ENCODE results near the gene NDUFA3. TPM values are rescaled to one million over a fixed set of nuclear protein-coding genes. Genes with fewer than 3 reads are reported as not detected.

NDUFA3 gene
- total and polyA plus RNA-seq, 2 of the 13 experiments (the other 11 are each of a cell fraction or from before 2014, with no cell fraction given), result 31.6 to 75.4 TPM

DNA sequence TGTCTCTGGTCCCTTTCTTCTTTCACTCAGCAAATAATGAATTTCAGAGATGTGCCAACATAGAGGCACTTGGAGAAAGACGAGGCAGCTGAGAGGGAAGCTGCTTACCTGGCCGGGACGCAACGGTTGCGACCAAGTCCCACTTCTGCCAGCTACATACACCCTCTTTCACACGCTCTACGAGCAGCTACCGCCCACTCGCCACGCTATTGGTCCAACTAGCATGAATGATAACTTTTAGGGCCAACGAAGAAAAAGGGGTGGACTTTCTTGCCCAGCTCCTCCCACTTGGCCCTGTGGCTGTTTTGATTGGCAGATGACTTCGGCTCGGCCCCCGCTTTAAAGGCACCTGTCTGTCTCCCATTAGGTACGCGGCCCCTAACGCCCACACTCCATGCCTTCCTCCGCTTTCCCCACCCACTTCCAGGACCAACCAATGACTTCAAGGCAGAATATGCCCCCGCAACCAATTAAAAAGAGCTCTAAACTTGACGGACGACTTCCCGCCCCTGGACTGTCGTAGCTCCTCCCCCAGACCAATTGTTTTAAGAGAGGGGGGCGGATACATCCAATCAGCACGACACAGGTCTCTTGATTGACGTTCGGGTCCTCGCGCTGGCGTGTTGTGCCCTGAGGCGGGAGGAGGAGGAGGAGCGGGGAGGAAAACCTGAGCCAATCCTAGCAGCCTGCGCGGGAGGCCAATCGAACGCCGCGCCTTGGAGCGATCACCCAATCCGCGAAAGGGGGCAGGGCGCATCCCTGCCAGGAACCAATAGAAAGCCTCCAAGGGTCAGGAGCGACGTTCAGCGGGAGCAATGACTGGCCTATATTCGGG, 34.4 kb downstream of the NDUFA3 start (continued):
- no peak for TF ChIP-seq ZNF124 (CRISPR knock-in tag; IDR thresholded peaks at IDR 0.05)
- no peak for TF ChIP-seq ZNF329 (CRISPR knock-in tag; IDR thresholded peaks at IDR 0.05; ENCODE audit: low read depth)
- TF ChIP-seq CCDC6 (CRISPR knock-in tag; IDR thresholded peaks at IDR 0.05), result no peak; the same call in 1 of the 2 replicates
- TF ChIP-seq POLR2A (IDR thresholded peaks at IDR 0.05; ENCODE audit: insufficient read depth in 1 of 2, low read depth in 2 of 2, low read length in 2 of 2), result peak; percentile 93 to 96
- no peak for TF ChIP-seq ZNF710 (CRISPR knock-in tag; IDR thresholded peaks at IDR 0.05; ENCODE audit: borderline replicate concordance)
- no peak for TF ChIP-seq ZNF83 (CRISPR knock-in tag; IDR thresholded peaks at IDR 0.05; ENCODE audit: borderline replicate concordance)
- TF ChIP-seq, protein P1, sequence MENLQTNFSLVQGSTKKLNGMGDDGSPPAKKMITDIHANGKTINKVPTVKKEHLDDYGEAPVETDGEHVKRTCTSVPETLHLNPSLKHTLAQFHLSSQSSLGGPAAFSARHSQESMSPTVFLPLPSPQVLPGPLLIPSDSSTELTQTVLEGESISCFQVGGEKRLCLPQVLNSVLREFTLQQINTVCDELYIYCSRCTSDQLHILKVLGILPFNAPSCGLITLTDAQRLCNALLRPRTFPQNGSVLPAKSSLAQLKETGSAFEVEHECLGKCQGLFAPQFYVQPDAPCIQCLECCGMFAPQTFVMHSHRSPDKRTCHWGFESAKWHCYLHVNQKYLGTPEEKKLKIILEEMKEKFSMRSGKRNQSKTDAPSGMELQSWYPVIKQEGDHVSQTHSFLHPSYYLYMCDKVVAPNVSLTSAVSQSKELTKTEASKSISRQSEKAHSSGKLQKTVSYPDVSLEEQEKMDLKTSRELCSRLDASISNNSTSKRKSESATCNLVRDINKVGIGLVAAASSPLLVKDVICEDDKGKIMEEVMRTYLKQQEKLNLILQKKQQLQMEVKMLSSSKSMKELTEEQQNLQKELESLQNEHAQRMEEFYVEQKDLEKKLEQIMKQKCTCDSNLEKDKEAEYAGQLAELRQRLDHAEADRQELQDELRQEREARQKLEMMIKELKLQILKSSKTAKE (CRISPR knock-in tag; IDR thresholded peaks at IDR 0.05; ENCODE audit: borderline replicate concordance), result no peak
- no peak for TF ChIP-seq MZF1 (CRISPR knock-in tag; IDR thresholded peaks at IDR 0.05; ENCODE audit: borderline replicate concordance)
- no peak for TF ChIP-seq ZNF790 (CRISPR knock-in tag; IDR thresholded peaks at IDR 0.05; ENCODE audit: borderline replicate concordance)
- TF ChIP-seq FOXJ3 (CRISPR knock-in tag; IDR thresholded peaks at IDR 0.05; ENCODE audit: borderline replicate concordance), result no peak
- TF ChIP-seq, protein P2, sequence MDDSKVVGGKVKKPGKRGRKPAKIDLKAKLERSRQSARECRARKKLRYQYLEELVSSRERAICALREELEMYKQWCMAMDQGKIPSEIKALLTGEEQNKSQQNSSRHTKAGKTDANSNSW (CRISPR knock-in tag; IDR thresholded peaks at IDR 0.05; ENCODE audit: borderline replicate concordance), result no peak
- TF ChIP-seq ZNF557 (CRISPR knock-in tag; IDR thresholded peaks at IDR 0.05), result no peak
- no peak for TF ChIP-seq ZNF333 (CRISPR knock-in tag; IDR thresholded peaks at IDR 0.05; ENCODE audit: borderline replicate concordance)
- TF ChIP-seq, protein P3, sequence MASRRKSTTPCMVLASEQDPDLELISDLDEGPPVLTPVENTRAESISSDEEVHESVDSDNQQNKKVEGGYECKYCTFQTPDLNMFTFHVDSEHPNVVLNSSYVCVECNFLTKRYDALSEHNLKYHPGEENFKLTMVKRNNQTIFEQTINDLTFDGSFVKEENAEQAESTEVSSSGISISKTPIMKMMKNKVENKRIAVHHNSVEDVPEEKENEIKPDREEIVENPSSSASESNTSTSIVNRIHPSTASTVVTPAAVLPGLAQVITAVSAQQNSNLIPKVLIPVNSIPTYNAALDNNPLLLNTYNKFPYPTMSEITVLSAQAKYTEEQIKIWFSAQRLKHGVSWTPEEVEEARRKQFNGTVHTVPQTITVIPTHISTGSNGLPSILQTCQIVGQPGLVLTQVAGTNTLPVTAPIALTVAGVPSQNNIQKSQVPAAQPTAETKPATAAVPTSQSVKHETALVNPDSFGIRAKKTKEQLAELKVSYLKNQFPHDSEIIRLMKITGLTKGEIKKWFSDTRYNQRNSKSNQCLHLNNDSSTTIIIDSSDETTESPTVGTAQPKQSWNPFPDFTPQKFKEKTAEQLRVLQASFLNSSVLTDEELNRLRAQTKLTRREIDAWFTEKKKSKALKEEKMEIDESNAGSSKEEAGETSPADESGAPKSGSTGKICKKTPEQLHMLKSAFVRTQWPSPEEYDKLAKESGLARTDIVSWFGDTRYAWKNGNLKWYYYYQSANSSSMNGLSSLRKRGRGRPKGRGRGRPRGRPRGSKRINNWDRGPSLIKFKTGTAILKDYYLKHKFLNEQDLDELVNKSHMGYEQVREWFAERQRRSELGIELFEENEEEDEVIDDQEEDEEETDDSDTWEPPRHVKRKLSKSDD (CRISPR knock-in tag; IDR thresholded peaks at IDR 0.05; ENCODE audit: low read depth), result no peak
- no peak for TF ChIP-seq ZNF251 (CRISPR knock-in tag; IDR thresholded peaks at IDR 0.05)
- no peak for TF ChIP-seq CBX1 (IDR thresholded peaks at IDR 0.05; ENCODE audit: low read depth)
- TF ChIP-seq SP1 (IDR thresholded peaks at IDR 0.05), result peak; percentile 61
- peak; percentile 84 for TF ChIP-seq SP1 (CRISPR knock-in tag; IDR thresholded peaks at IDR 0.05)
